H1 (cell line): ENCODE results near the gene CLIC1.

Experiments
- CTCF ChIP-seq, 3 experiments: IDR thresholded peaks; 1 replicate in 2 of 3; 2 replicates in 1 of 3; pipeline versions ENCODE4 v1.5.1 to v1.6.1; 2011; ENCODE audit warnings: low read length in 3 of 3, mild to moderate bottlenecking in 3 of 3, inconsistent platforms in 2 of 3, low read depth in 1 of 3, moderate library complexity in 1 of 3; ENCODE audit not compliant: insufficient read depth in 1 of 3; ENCODE audit errors: control extremely low read depth in 1 of 3
- RBBP5 ChIP-seq: IDR thresholded peaks from 2 replicates; pipeline ENCODE4 v1.7.1; 2012; ENCODE audit warnings: low read depth, mild to moderate bottlenecking, inconsistent platforms, low read length, moderate library complexity, borderline replicate concordance
- RNF2 ChIP-seq: fragments of 200-900, 300-1000 bp; sonication (generic); IDR thresholded peaks from 2 replicates; pipeline ENCODE4 v1.7.1; 2016; ENCODE audit warnings: borderline replicate concordance, low read depth, mild to moderate bottlenecking, antibody characterized with exemption, low read length; ENCODE audit not compliant: poor library complexity, severe bottlenecking; ENCODE audit errors: missing control alignments
- SP1 ChIP-seq: IDR thresholded peaks from 2 replicates; pipeline ENCODE4 v1.6.1; 2011; ENCODE audit warnings: low read depth, low read length
- TEAD4 ChIP-seq: IDR thresholded peaks from 2 replicates; pipeline ENCODE4 v1.6.1; 2012; ENCODE audit warnings: low read depth, low read length, inconsistent platforms, mixed read lengths
- USF2 ChIP-seq: IDR thresholded peaks from 2 replicates; pipeline ENCODE4 v1.6.1; 2011; ENCODE audit warnings: low read length, improper control_type of control experiment

- TF ChIP-seq CTCF (IDR thresholded peaks at IDR 0.05; ENCODE audit: control extremely low read depth in 1 of 3, insufficient read depth in 1 of 3, low read depth in 1 of 3, low read length in 3 of 3) (no peak), TEAD4 (no peak), RBBP5 (no peak), USF2 (no peak), RNF2 (no peak), SP1 (no peak)
Measured at GRCh38 chr6:31778999-31779885, 42.9 kb upstream of the CLIC1 start.
